ENCODE results near the gene POLL.

DNA sequence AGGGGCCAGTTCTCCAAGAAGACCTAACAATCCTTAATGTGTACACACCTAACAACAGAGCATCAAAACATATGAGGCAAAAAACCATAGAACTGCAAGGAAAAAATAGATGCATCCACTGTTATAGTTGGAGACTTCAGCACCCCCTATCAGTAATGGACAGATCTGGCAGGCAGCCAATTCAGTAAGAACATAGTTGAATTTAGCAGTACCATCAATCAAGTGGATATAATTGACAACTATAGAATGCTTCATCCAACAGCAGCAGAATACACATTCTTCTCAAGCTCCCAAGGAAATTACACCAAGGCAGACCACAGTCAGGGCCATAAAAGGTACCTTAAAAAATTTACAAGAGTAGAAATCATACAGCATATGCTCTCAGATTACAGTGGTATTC lies 42.2 kb downstream of the POLL start:
- TF ChIP-seq GATA2 (IDR thresholded peaks at IDR 0.05; ENCODE audit: low read depth, low read length) = no peak
- TF ChIP-seq GATA3 (IDR thresholded peaks at IDR 0.05; ENCODE audit: low read depth, low read length) = no peak

Measured in SH-SY5Y (cell line).